Gastrocnemius medialis (tissue), 4 donors: ENCODE results near the gene ITGAE.

Experiments
- CTCF ChIP-seq, 5 experiments: fragments of 450-650 bp in 3 of 5; fragments of 200-600 bp in 2 of 5; sonication (generic) in 2 of 5; IDR thresholded peaks in 4 of 5; conservative IDR thresholded peaks in 1 of 5; 1 replicate in 4 of 5; 2 replicates in 1 of 5; pipeline ENCODE4 v1.5.1; 2016 to 2019; ENCODE audit warnings: antibody characterized with exemption in 5 of 5, mild to moderate bottlenecking in 3 of 5, moderate library complexity in 3 of 5
- POLR2A ChIP-seq, 2 donors: fragments of 450-650 bp; IDR thresholded peaks; one replicate each; pipeline ENCODE4 v1.6.1; 2017; ENCODE audit warnings: antibody characterized with exemption in 2 of 2, mild to moderate bottlenecking in 2 of 2, moderate library complexity in 2 of 2

GRCh38 chr17:3668279-3669084 is 132.5 kb downstream of the ITGAE start, which contains the start of the genes EMC6 and TAX1BP3:
- TF ChIP-seq CTCF (IDR thresholded peaks at IDR 0.05 in 4 of 5, conservative IDR thresholded peaks at IDR 0.05 in 1 of 5) (no peak), POLR2A (IDR thresholded peaks at IDR 0.05) (peak; percentile 95 to 99)
